Neural cell (in vitro differentiated cells): ENCODE results near the gene PCMTD2. TPM values are rescaled to one million over a fixed set of nuclear protein-coding genes. Genes with fewer than 3 reads are reported as not detected.

Experiments used
- H2AFZ ChIP-seq: fragments of 200-600, 300-800 bp; sonication (generic), shearing (Covaris generic); 2 replicates; pipeline ENCODE4 v1.6.0; 2014; ENCODE audit warnings: low read depth, mild to moderate bottlenecking, antibody characterized with exemption, low read length, moderate library complexity
- H3F3A ChIP-seq: fragments of 200-600 bp; shearing (Covaris generic); 2 replicates; pipeline ENCODE4 v1.6.1; 2016; ENCODE audit warnings: mild to moderate bottlenecking, moderate library complexity, mixed read lengths, antibody characterized with exemption, low read length; ENCODE audit not compliant: insufficient read depth, poor library complexity, severe bottlenecking
- H3K27ac ChIP-seq: fragments of 200-600, 300-800 bp; sonication (generic), shearing (Covaris generic); 2 replicates; pipeline ENCODE4 v1.5.1; 2014; ENCODE audit warnings: mild to moderate bottlenecking, low read length, moderate library complexity
- H3K27me3 ChIP-seq: fragments of 300-800, 200-600 bp; sonication (generic), shearing (Covaris generic); 2 replicates; pipeline ENCODE4 v1.6.0; 2014; ENCODE audit warnings: mild to moderate bottlenecking, low read depth, low read length, moderate library complexity; ENCODE audit not compliant: insufficient read depth
- H3K36me3 ChIP-seq: fragments of 300-800, 200-600 bp; sonication (generic), shearing (Covaris generic); 2 replicates; pipeline ENCODE4 v1.5.1; 2014; ENCODE audit warnings: mild to moderate bottlenecking, antibody characterized with exemption, low read length, moderate library complexity; ENCODE audit not compliant: insufficient read depth
- H3K4me2 ChIP-seq: fragments of 300-800, 200-600 bp; sonication (generic), shearing (Covaris generic); 2 replicates; pipeline ENCODE4 v1.6.0; 2014; ENCODE audit warnings: mild to moderate bottlenecking, low read length
- H3K4me3 ChIP-seq: fragments of 300-800, 200-600 bp; sonication (generic), shearing (Covaris generic); 2 replicates; pipeline ENCODE4 v1.5.1; 2014; ENCODE audit warnings: mild to moderate bottlenecking, low read length, moderate library complexity
- H3K79me2 ChIP-seq: fragments of 200-600 bp; shearing (Covaris generic); replicated peaks from 2 replicates; pipeline ENCODE4 v1.6.0; 2014; ENCODE audit warnings: mild to moderate bottlenecking, low read length, moderate library complexity; ENCODE audit not compliant: insufficient read depth
- H3K9ac ChIP-seq: fragments of 300-800, 200-600 bp; sonication (generic), shearing (Covaris generic); 2 replicates; pipeline ENCODE4 v1.6.1; 2016; ENCODE audit warnings: mild to moderate bottlenecking, low read length, mixed read lengths
- H3K9me2 ChIP-seq: fragments of 200-600 bp; shearing (Covaris generic); 2 replicates; pipeline ENCODE4 v1.6.1; 2016; ENCODE audit warnings: mild to moderate bottlenecking, low read length, mixed read lengths; ENCODE audit not compliant: insufficient read depth
- H3K9me3 ChIP-seq: fragments of 200-600, 300-800 bp; sonication (generic), shearing (Covaris generic); 2 replicates; pipeline ENCODE4 v1.6.1; 2016; ENCODE audit warnings: mild to moderate bottlenecking, mixed run types, low read length, moderate library complexity, mixed read lengths
- H4K20me1 ChIP-seq: fragments of 200-600 bp; shearing (Covaris generic); 2 replicates; pipeline ENCODE4 v1.6.1; 2016; ENCODE audit warnings: mild to moderate bottlenecking, mixed run types; ENCODE audit not compliant: insufficient read depth
- EP300 ChIP-seq: fragments of 450-650 bp; conservative IDR thresholded peaks from 2 replicates; pipeline ENCODE4 v1.6.1; 2014; ENCODE audit warnings: antibody characterized with exemption, mild to moderate bottlenecking, moderate library complexity; ENCODE audit not compliant: poor library complexity, severe bottlenecking
- EZH2 ChIP-seq: fragments of 200-600, 300-800 bp; shearing (Covaris generic), sonication (generic); IDR thresholded peaks from 2 replicates; pipeline ENCODE4 v1.6.1; 2014; ENCODE audit warnings: antibody characterized with exemption, low read length, borderline replicate concordance, mild to moderate bottlenecking; ENCODE audit not compliant: insufficient read depth, poor library complexity, severe bottlenecking
- MXI1 ChIP-seq: fragments of 450-650 bp; conservative IDR thresholded peaks from 2 replicates; pipeline ENCODE4 v1.6.1; 2014; ENCODE audit warnings: antibody characterized with exemption, mild to moderate bottlenecking; ENCODE audit not compliant: poor library complexity, severe bottlenecking
- POLR2AphosphoS5 ChIP-seq: IDR thresholded peaks from 2 replicates; pipeline ENCODE4 v1.6.1; 2012
- RAD21 ChIP-seq: fragments of 450-650 bp; conservative IDR thresholded peaks from 2 replicates; pipeline ENCODE4 v1.6.1; 2014; ENCODE audit warnings: antibody characterized with exemption, mild to moderate bottlenecking, moderate library complexity
- SMC3 ChIP-seq: fragments of 450-650 bp; conservative IDR thresholded peaks from 2 replicates; pipeline ENCODE4 v1.6.1; 2014; ENCODE audit warnings: antibody characterized with exemption, mild to moderate bottlenecking, moderate library complexity; ENCODE audit not compliant: poor library complexity
- TAF1 ChIP-seq: IDR thresholded peaks from 2 replicates; pipeline ENCODE4 v1.6.1; 2012; ENCODE audit warnings: low read depth
- polyA plus RNA-seq: library from polyadenylated mRNA; depleted of rRNA; stranded (reverse); fragments of >200 nt; gene quantifications from 2 replicates; pipeline ENCODE4 v1.2.3, GENCODE V29; 2014
- TF ChIP-seq, protein P1 (sequence below): fragments of 450-650 bp; IDR thresholded peaks from 2 replicates; pipeline ENCODE4 v1.5.1; 2014; ENCODE audit warnings: antibody characterized with exemption, mild to moderate bottlenecking, moderate library complexity; ENCODE audit not compliant: poor library complexity, severe bottlenecking

Gene PCMTD2
- polyA plus RNA-seq, 1 donor from 2014 or later = 270 TPM

DNA sequence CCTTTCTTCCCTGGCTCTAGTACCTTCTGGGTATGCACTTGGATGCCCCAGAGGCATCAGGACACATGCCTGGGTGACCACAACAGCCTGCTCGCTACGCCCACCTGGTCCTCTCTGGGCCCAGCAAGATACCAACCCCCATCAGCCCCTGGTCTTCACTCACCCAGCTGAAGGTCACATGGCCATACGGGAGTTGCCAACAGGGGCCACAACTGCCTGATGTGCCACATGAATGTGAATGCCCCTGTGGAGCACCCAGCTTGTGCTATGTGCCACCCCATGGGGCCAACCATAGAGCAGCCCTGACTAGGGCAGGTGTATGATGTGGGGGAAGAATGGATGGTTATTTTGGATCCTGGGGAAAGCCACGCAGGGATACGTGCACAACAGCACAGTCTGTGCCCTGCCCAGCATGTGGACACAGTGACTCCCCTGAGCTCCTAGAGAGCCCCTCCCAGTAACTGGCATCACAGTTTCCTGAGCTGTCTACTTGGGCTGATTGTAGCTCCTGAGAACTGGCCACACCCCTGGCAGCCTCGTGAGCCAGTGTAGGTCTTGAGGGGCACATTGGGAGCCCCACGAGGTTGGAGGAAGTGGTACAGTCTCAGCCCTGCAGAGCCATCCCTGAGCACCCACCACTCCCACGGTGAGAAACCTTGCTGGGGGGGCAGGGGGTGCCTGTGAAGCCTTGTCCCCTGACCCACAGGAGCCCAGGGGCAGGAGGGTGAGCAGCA is 10.5 kb upstream of the PCMTD2 start:
- Histone ChIP-seq H3F3A (no peaks in the 10 kb centered on the region), H3K27ac (no peak overlapping the region), H3K4me3 (no peak overlapping the region), H4K20me1 (no peaks in the 10 kb centered on the region), H3K9ac (no peak overlapping the region), H3K27me3 (no peaks in the 10 kb centered on the region), H3K36me3 (peaks cover 5% of the 10 kb centered on the region), H3K4me2 (no peak overlapping the region), H2AFZ (no peak overlapping the region), H3K79me2 (no peaks in the 10 kb centered on the region), H3K9me2 (no peaks in the 10 kb centered on the region), H3K9me3 (no peaks in the 10 kb centered on the region)
- TF ChIP-seq MXI1 = no peak
- no peak for TF ChIP-seq RAD21
- no peak for TF ChIP-seq EP300
- TF ChIP-seq, protein P1, sequence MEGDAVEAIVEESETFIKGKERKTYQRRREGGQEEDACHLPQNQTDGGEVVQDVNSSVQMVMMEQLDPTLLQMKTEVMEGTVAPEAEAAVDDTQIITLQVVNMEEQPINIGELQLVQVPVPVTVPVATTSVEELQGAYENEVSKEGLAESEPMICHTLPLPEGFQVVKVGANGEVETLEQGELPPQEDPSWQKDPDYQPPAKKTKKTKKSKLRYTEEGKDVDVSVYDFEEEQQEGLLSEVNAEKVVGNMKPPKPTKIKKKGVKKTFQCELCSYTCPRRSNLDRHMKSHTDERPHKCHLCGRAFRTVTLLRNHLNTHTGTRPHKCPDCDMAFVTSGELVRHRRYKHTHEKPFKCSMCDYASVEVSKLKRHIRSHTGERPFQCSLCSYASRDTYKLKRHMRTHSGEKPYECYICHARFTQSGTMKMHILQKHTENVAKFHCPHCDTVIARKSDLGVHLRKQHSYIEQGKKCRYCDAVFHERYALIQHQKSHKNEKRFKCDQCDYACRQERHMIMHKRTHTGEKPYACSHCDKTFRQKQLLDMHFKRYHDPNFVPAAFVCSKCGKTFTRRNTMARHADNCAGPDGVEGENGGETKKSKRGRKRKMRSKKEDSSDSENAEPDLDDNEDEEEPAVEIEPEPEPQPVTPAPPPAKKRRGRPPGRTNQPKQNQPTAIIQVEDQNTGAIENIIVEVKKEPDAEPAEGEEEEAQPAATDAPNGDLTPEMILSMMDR = no peak
- TF ChIP-seq POLR2AphosphoS5 = no peak
- no peak for TF ChIP-seq SMC3

DNA sequence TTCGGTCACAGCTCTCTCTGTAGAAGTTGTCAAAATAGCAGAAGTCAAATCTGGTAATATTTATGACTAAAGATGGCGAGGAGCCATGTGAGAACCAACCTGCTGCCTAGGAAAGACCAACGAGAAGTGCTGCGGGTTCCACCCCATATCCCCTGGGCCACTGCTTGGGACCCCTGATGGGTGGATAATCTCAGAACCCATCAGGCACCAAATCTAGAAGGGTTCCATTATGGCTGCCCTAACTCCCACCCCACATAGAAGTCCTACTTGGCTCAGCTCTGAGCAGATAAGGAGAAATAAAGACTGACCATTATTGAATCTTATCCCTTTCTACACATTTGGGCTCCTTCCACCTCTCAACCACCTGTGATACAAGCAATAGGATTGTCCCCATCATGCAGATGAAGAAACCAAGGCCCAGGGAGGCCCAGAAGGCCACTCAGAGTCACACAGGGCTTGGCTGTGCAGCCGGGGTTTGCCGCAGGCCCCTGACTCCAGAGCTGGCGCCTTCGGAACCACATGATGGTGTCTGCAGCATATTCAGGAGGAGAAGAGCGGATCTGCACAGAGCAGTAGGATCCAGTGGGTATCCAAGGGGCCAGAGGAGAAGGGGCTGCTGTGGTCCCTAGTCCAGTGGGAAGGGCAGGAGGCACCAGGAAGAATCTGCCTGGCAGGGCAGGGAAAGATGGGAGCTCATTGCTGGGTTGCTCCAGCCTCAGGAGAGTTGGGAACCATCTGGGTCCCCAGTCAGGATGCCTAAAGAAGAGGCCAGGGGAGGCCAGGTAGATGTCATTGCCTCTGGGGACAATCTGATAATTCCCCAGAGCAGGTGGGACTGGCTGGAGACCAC is 9.6 kb upstream of the PCMTD2 start:
- Histone ChIP-seq H3K79me2 (no peaks in the 10 kb centered on the region), H3K4me3 (no peak overlapping the region), H3K9ac (no peak overlapping the region), H3K4me2 (no peak overlapping the region), H3K36me3 (peaks cover 5% of the 10 kb centered on the region), H3F3A (no peaks in the 10 kb centered on the region), H3K9me2 (no peaks in the 10 kb centered on the region), H3K9me3 (no peaks in the 10 kb centered on the region), H4K20me1 (no peaks in the 10 kb centered on the region), H2AFZ (no peak overlapping the region), H3K27me3 (no peaks in the 10 kb centered on the region), H3K27ac (no peak overlapping the region)
- TF ChIP-seq, protein P1 = no peak
- TF ChIP-seq EP300 (no peak), RAD21 (no peak), POLR2AphosphoS5 (no peak), MXI1 (no peak), TAF1 (no peak), SMC3 (no peak), EZH2 (no peak)
